Activated CD4-positive, alpha-beta memory T cell treated with anti-CD3 and anti-CD28 coated beads, Interleukin-2, amount 10 ng/mL, durations not matched to agents 7 days and 5 days (primary cell): ENCODE results near the gene CD44. TPM values are rescaled to one million over a fixed set of nuclear protein-coding genes. Genes with fewer than 3 reads are reported as not detected.

Source experiments
- CTCF ChIA-PET: fragments of 350-600 bp; sonication (Branson Sonifier 250); formaldehyde crosslinking; loops from one replicate; lab custom pipeline; 2021; ENCODE audit warnings: antibody characterized with exemption, inconsistent platforms; lab: Charles Lee
- POLR2A ChIA-PET: fragments of 350-600 bp; sonication (Branson Sonifier 250); formaldehyde crosslinking; loops from one replicate; lab custom pipeline; 2021; ENCODE audit warnings: antibody characterized with exemption; lab: Charles Lee
- DNase-seq: peaks from one replicate; pipeline ENCODE4 v3.0.0-alpha.2; 2020
- H3K27ac Mint-ChIP-seq: one replicate; pipeline ENCODE4 v1.8.0; 2021; ENCODE audit warnings: mild to moderate bottlenecking, mixed read lengths
- H3K27me3 Mint-ChIP-seq: one replicate; pipeline ENCODE4 v1.8.0; 2021; ENCODE audit warnings: mixed read lengths
- H3K36me3 Mint-ChIP-seq: one replicate; pipeline ENCODE4 v1.8.0; 2021; ENCODE audit warnings: low read depth, mixed read lengths
- H3K4me1 Mint-ChIP-seq: one replicate; pipeline ENCODE4 v1.8.0; 2021; ENCODE audit warnings: mixed read lengths
- H3K4me3 Mint-ChIP-seq: one replicate; pipeline ENCODE4 v1.8.0; 2021; ENCODE audit warnings: mild to moderate bottlenecking, mixed read lengths
- H3K9me3 Mint-ChIP-seq: one replicate; pipeline ENCODE4 v1.8.0; 2021; ENCODE audit warnings: mixed read lengths
- total RNA-seq, 2 experiments: library from RNA; stranded (reverse); gene quantifications; one replicate each; pipeline ENCODE4 v1.2.3, GENCODE V29; 2021

Gene CD44
- total RNA-seq, 2 experiments from 2014 or later: 634 to 645 TPM

GRCh38 chr11:35241083-35241482 is 102.1 kb downstream of the CD44 start:
- H3K4me1 Mint-ChIP-seq: peaks cover 60% of the 10 kb centered on the region
- no peak overlapping the region for H3K4me3 Mint-ChIP-seq
- no peak for DNase-seq
- H3K9me3 Mint-ChIP-seq: peaks cover 6% of the 10 kb centered on the region
- ChIA-PET CTCF (interaction anchor here (0.7 to 1.4 kb wide), 2 partner anchors 49 to 314 kb away, joined by 3 read pairs; no protein-coding TSS in a partner anchor), POLR2A (no interaction called here)
- H3K36me3 Mint-ChIP-seq: peaks cover 21% of the 10 kb centered on the region
- H3K27me3 Mint-ChIP-seq: peaks cover 2% of the 10 kb centered on the region
- no peak overlapping the region for H3K27ac Mint-ChIP-seq

GRCh38 chr11:35241531-35241930 is 102.6 kb downstream of the CD44 start:
- H3K27ac Mint-ChIP-seq: no peak overlapping the region
- CTCF ChIA-PET: interaction anchor here (1.4 kb wide), 2 partner anchors 315 to 317 kb away, joined by 3 to 4 read pairs; no protein-coding TSS in a partner anchor
- H3K4me1 Mint-ChIP-seq: peaks cover 59% of the 10 kb centered on the region
- peaks cover 16% of the 10 kb centered on the region for H3K36me3 Mint-ChIP-seq
- no peak overlapping the region for H3K4me3 Mint-ChIP-seq
- no peak for DNase-seq
- POLR2A ChIA-PET: no interaction called here
- peaks cover 6% of the 10 kb centered on the region for H3K9me3 Mint-ChIP-seq
- peaks cover 2% of the 10 kb centered on the region for H3K27me3 Mint-ChIP-seq

GRCh38 chr11:35242412-35243242 is 103.7 kb downstream of the CD44 start:
- peaks cover 9% of the 10 kb centered on the region for H3K9me3 Mint-ChIP-seq
- CTCF ChIA-PET: interaction anchor here (1.4 kb wide), 1 partner anchor 318 kb away, joined by 4 read pairs; no protein-coding TSS in a partner anchor
- H3K27ac Mint-ChIP-seq: no peak overlapping the region
- DNase-seq: no peak
- peaks cover 59% of the 10 kb centered on the region for H3K4me1 Mint-ChIP-seq
- peaks cover 2% of the 10 kb centered on the region for H3K27me3 Mint-ChIP-seq
- H3K4me3 Mint-ChIP-seq: no peak overlapping the region
- POLR2A ChIA-PET: no interaction called here
- H3K36me3 Mint-ChIP-seq: peaks cover 15% of the 10 kb centered on the region

GRCh38 chr11:35243774-35244173 is 104.8 kb downstream of the CD44 start:
- peaks cover 55% of the 10 kb centered on the region for H3K4me1 Mint-ChIP-seq
- no peak for DNase-seq
- H3K4me3 Mint-ChIP-seq: no peak overlapping the region
- H3K27ac Mint-ChIP-seq: no peak overlapping the region
- H3K36me3 Mint-ChIP-seq: peaks cover 25% of the 10 kb centered on the region
- peaks cover 17% of the 10 kb centered on the region for H3K9me3 Mint-ChIP-seq
- CTCF ChIA-PET: no interaction called here
- peaks cover 2% of the 10 kb centered on the region for H3K27me3 Mint-ChIP-seq
- POLR2A ChIA-PET: no interaction called here

GRCh38 chr11:35245056-35245455 is 106.1 kb downstream of the CD44 start:
- peaks cover 32% of the 10 kb centered on the region for H3K36me3 Mint-ChIP-seq
- H3K4me3 Mint-ChIP-seq: no peak overlapping the region
- ChIA-PET CTCF (interaction anchor here (3.1 kb wide), 1 partner anchor 8 kb away, joined by 17 read pairs; no protein-coding TSS in a partner anchor), POLR2A (interaction anchor here (1.5 kb wide), 1 partner anchor 9 kb away, joined by 6 read pairs; no protein-coding TSS in a partner anchor)
- peaks cover 24% of the 10 kb centered on the region for H3K9me3 Mint-ChIP-seq
- no peak overlapping the region for H3K27ac Mint-ChIP-seq
- H3K4me1 Mint-ChIP-seq: peaks cover 49% of the 10 kb centered on the region
- no peaks in the 10 kb centered on the region for H3K27me3 Mint-ChIP-seq
- DNase-seq: no peak

- CTCF ChIA-PET: interaction anchor here (3.1 kb wide), 1 partner anchor 9 kb away, joined by 17 read pairs; no protein-coding TSS in a partner anchor
- Mint-ChIP-seq H3K36me3 (peaks cover 34% of the 10 kb centered on the region), H3K4me3 (no peak overlapping the region), H3K4me1 (peaks cover 49% of the 10 kb centered on the region), H3K27ac (no peak overlapping the region), H3K27me3 (peaks cover 2% of the 10 kb centered on the region), H3K9me3 (peaks cover 26% of the 10 kb centered on the region)
- DNase-seq: no peak
- POLR2A ChIA-PET: interaction anchor here (1.2 to 1.5 kb wide), 2 partner anchors 10 to 106 kb away, joined by 3 to 6 read pairs; no protein-coding TSS in a partner anchor
Observed at GRCh38 chr11:35245786-35246185, 106.8 kb downstream of the CD44 start.

GRCh38 chr11:35246745-35247144 is 107.8 kb downstream of the CD44 start:
- peaks cover 34% of the 10 kb centered on the region for H3K36me3 Mint-ChIP-seq
- peaks cover 2% of the 10 kb centered on the region for H3K27me3 Mint-ChIP-seq
- no peak overlapping the region for H3K27ac Mint-ChIP-seq
- no peak for DNase-seq
- ChIA-PET POLR2A (interaction anchor here (0.7 to 1.1 kb wide), 2 partner anchors 11 to 69 kb away, joined by 4 to 8 read pairs; no protein-coding TSS in a partner anchor), CTCF (interaction anchor here (1.3 to 3.1 kb wide), 3 partner anchors 8 to 59 kb away, joined by 3 to 17 read pairs (median 3); no protein-coding TSS in a partner anchor)
- H3K4me1 Mint-ChIP-seq: peaks cover 41% of the 10 kb centered on the region
- H3K4me3 Mint-ChIP-seq: no peak overlapping the region
- peaks cover 26% of the 10 kb centered on the region for H3K9me3 Mint-ChIP-seq

GRCh38 chr11:35247428-35247827 is 108.5 kb downstream of the CD44 start:
- H3K27me3 Mint-ChIP-seq: peaks cover 2% of the 10 kb centered on the region
- H3K4me3 Mint-ChIP-seq: no peak overlapping the region
- peak; percentile 62 for DNase-seq
- H3K9me3 Mint-ChIP-seq: peaks cover 26% of the 10 kb centered on the region
- CTCF ChIA-PET: interaction anchor here (1.3 to 3.1 kb wide), 3 partner anchors 8 to 58 kb away, joined by 3 to 17 read pairs (median 3); no protein-coding TSS in a partner anchor
- POLR2A ChIA-PET: interaction anchor here (0.7 to 1.1 kb wide), 2 partner anchors 12 to 70 kb away, joined by 4 to 8 read pairs; no protein-coding TSS in a partner anchor
- H3K4me1 Mint-ChIP-seq: peaks cover 35% of the 10 kb centered on the region
- peaks cover 34% of the 10 kb centered on the region for H3K36me3 Mint-ChIP-seq
- H3K27ac Mint-ChIP-seq: peak overlapping the region; percentile 83

GRCh38 chr11:35247863-35248262 is 108.9 kb downstream of the CD44 start:
- CTCF ChIA-PET: interaction anchor here (1.3 to 3.1 kb wide), 3 partner anchors 9 to 58 kb away, joined by 3 to 17 read pairs (median 3); no protein-coding TSS in a partner anchor
- peaks cover 2% of the 10 kb centered on the region for H3K27me3 Mint-ChIP-seq
- H3K4me1 Mint-ChIP-seq: peaks cover 30% of the 10 kb centered on the region
- H3K36me3 Mint-ChIP-seq: peaks cover 34% of the 10 kb centered on the region
- POLR2A ChIA-PET: interaction anchor here (1.1 kb wide), 1 partner anchor 12 kb away, joined by 8 read pairs; no protein-coding TSS in a partner anchor
- no peak for DNase-seq
- H3K4me3 Mint-ChIP-seq: no peak overlapping the region
- peaks cover 26% of the 10 kb centered on the region for H3K9me3 Mint-ChIP-seq
- H3K27ac Mint-ChIP-seq: peak overlapping the region; percentile 83

GRCh38 chr11:35248558-35249323 is 109.8 kb downstream of the CD44 start:
- POLR2A ChIA-PET: no interaction called here
- no peak overlapping the region for H3K4me3 Mint-ChIP-seq
- no peak overlapping the region for H3K27ac Mint-ChIP-seq

GRCh38 chr11:35250192-35250591 is 111.2 kb downstream of the CD44 start:
- H3K4me3 Mint-ChIP-seq: no peak overlapping the region
- ChIA-PET CTCF (no interaction called here), POLR2A (no interaction called here)
- peaks cover 3% of the 10 kb centered on the region for H3K27me3 Mint-ChIP-seq
- peaks cover 23% of the 10 kb centered on the region for H3K4me1 Mint-ChIP-seq
- no peak for DNase-seq
- no peak overlapping the region for H3K27ac Mint-ChIP-seq
- H3K36me3 Mint-ChIP-seq: peaks cover 28% of the 10 kb centered on the region
- peaks cover 20% of the 10 kb centered on the region for H3K9me3 Mint-ChIP-seq

More at GRCh38 chr11:35248558-35249323, 109.8 kb downstream of the CD44 start:
- CTCF ChIA-PET: no interaction called here
- Mint-ChIP-seq H3K4me1 (peaks cover 26% of the 10 kb centered on the region), H3K36me3 (peaks cover 31% of the 10 kb centered on the region), H3K27me3 (peaks cover 2% of the 10 kb centered on the region), H3K9me3 (peaks cover 23% of the 10 kb centered on the region)
- DNase-seq: no peak

- H3K9me3 Mint-ChIP-seq: peaks cover 20% of the 10 kb centered on the region
- H3K4me1 Mint-ChIP-seq: peaks cover 23% of the 10 kb centered on the region
- H3K27ac Mint-ChIP-seq: no peak overlapping the region
- DNase-seq: no peak
- ChIA-PET CTCF (no interaction called here), POLR2A (no interaction called here)
- H3K36me3 Mint-ChIP-seq: peaks cover 31% of the 10 kb centered on the region
- peaks cover 5% of the 10 kb centered on the region for H3K27me3 Mint-ChIP-seq
- H3K4me3 Mint-ChIP-seq: no peak overlapping the region
Observed at GRCh38 chr11:35250621-35251020, 111.7 kb downstream of the CD44 start.
